HEK293 (cell line): ENCODE measurements around the gene BANF2.

Experiments used
- CTCF ChIA-PET: fragments of 350-600 bp; formaldehyde crosslinking; extraction: SDS; loops from one replicate; lab custom pipeline; 2021; ENCODE audit warnings: antibody characterized with exemption; lab: Yijun Ruan, JAX
- POLR2A ChIA-PET: fragments of 300-600 bp; formaldehyde crosslinking; extraction: SDS; loops from one replicate; lab custom pipeline; 2020; ENCODE audit warnings: antibody characterized with exemption, inconsistent platforms; lab: Yijun Ruan, JAX
- H3K27ac ChIP-seq: fragments of 200-500 bp; sonication (Bioruptor generic); 2 replicates; pipeline ENCODE4 v1.5.1; 2014; ENCODE audit warnings: low read depth, low read length, control low read depth, inconsistent platforms; ENCODE audit errors: extremely low read depth
- H3K36me3 ChIP-seq, 2 experiments: fragments of 200-500 bp in 1 of 2; sonication (Bioruptor generic) in 1 of 2; 1 replicate in 1 of 2; 2 replicates in 1 of 2; pipeline ENCODE4 v1.5.1; 2014 to 2017; ENCODE audit warnings: inconsistent platforms in 2 of 2, low read length in 2 of 2; ENCODE audit not compliant: control insufficient read depth in 2 of 2, insufficient read depth in 1 of 2
- H3K4me1 ChIP-seq: fragments of 200-500 bp; sonication (Bioruptor generic); 2 replicates; pipeline ENCODE4 v1.5.1; 2014; ENCODE audit warnings: mild to moderate bottlenecking, low read length, inconsistent platforms; ENCODE audit not compliant: control insufficient read depth, insufficient read depth
- H3K4me3 ChIP-seq: 2 replicates; pipeline ENCODE4 v1.5.1; 2011; ENCODE audit warnings: low read depth, mild to moderate bottlenecking, control low read depth, low read length, moderate library complexity
- H3K9me3 ChIP-seq: fragments of 200-500 bp; sonication (Bioruptor generic); 2 replicates; pipeline ENCODE4 v1.5.1; 2014; ENCODE audit warnings: low read depth, low read length, inconsistent platforms; ENCODE audit not compliant: control insufficient read depth, insufficient read depth
- AEBP2 ChIP-seq: fragments of 450-650 bp; formaldehyde crosslinking; IDR thresholded peaks from 2 replicates; pipeline ENCODE4 v1.5.1; 2016; ENCODE audit warnings: missing biosample characterization, missing genetic modification characterization, borderline replicate concordance
- GFI1B ChIP-seq: fragments of 450-650 bp; formaldehyde crosslinking; IDR thresholded peaks from 2 replicates; pipeline ENCODE4 v1.5.1; 2016; ENCODE audit warnings: missing biosample characterization, missing genetic modification characterization
- GLI4 ChIP-seq: fragments of 450-650 bp; formaldehyde crosslinking; IDR thresholded peaks from 2 replicates; pipeline ENCODE4 v1.5.1; 2016; ENCODE audit warnings: missing biosample characterization, missing genetic modification characterization
- KLF16 ChIP-seq: fragments of 450-650 bp; formaldehyde crosslinking; IDR thresholded peaks from 2 replicates; pipeline ENCODE4 v1.5.1; 2017; ENCODE audit warnings: missing biosample characterization, missing genetic modification characterization
- KLF9 ChIP-seq: fragments of 450-650 bp; formaldehyde crosslinking; IDR thresholded peaks from 2 replicates; pipeline ENCODE4 v1.5.1; 2016; ENCODE audit warnings: missing biosample characterization, missing genetic modification characterization, low read depth
- PRDM1 ChIP-seq: fragments of 450-650 bp; formaldehyde crosslinking; IDR thresholded peaks from 2 replicates; pipeline ENCODE4; 2016; ENCODE audit warnings: missing biosample characterization, missing genetic modification characterization
- PRDM10 ChIP-seq: fragments of 450-650 bp; formaldehyde crosslinking; IDR thresholded peaks from 2 replicates; pipeline ENCODE4 v1.5.1; 2016; ENCODE audit warnings: missing biosample characterization, missing genetic modification characterization
- TCF7L2 ChIP-seq: IDR thresholded peaks from 2 replicates; pipeline ENCODE4 v1.6.1; 2011; ENCODE audit warnings: low read depth, mild to moderate bottlenecking, inconsistent platforms, low read length, moderate library complexity, borderline replicate concordance
- YY2 ChIP-seq: fragments of 450-650 bp; formaldehyde crosslinking; IDR thresholded peaks from 2 replicates; pipeline ENCODE4 v1.5.1; 2016; ENCODE audit warnings: missing biosample characterization, missing genetic modification characterization
- ZBTB20 ChIP-seq: fragments of 450-650 bp; formaldehyde crosslinking; IDR thresholded peaks from 2 replicates; pipeline ENCODE4 v1.5.1; 2016; ENCODE audit warnings: missing biosample characterization, missing genetic modification characterization
- ZFHX2 ChIP-seq: fragments of 450-650 bp; formaldehyde crosslinking; conservative IDR thresholded peaks from 2 replicates; pipeline ENCODE4 v1.5.1; 2016; ENCODE audit warnings: missing biosample characterization, missing genetic modification characterization
- ZFP3 ChIP-seq: fragments of 450-650 bp; formaldehyde crosslinking; IDR thresholded peaks from 2 replicates; pipeline ENCODE4 v1.5.1; 2016; ENCODE audit warnings: low read depth, missing biosample characterization, missing genetic modification characterization
- ZFP37 ChIP-seq: fragments of 450-650 bp; formaldehyde crosslinking; IDR thresholded peaks from 2 replicates; pipeline ENCODE4 v1.5.1; 2016; ENCODE audit warnings: missing biosample characterization, missing genetic modification characterization
- ZNF155 ChIP-seq: fragments of 450-650 bp; formaldehyde crosslinking; IDR thresholded peaks from 2 replicates; pipeline ENCODE4 v1.5.1; 2016; ENCODE audit warnings: missing biosample characterization, missing genetic modification characterization
- ZNF169 ChIP-seq: fragments of 450-650 bp; formaldehyde crosslinking; IDR thresholded peaks from 2 replicates; pipeline ENCODE4 v1.5.1; 2016; ENCODE audit warnings: missing biosample characterization, missing genetic modification characterization
- ZNF341 ChIP-seq: fragments of 450-650 bp; formaldehyde crosslinking; IDR thresholded peaks from 2 replicates; pipeline ENCODE4; 2016; ENCODE audit warnings: low read depth, missing biosample characterization, missing genetic modification characterization
- ZNF366 ChIP-seq: fragments of 450-650 bp; formaldehyde crosslinking; conservative IDR thresholded peaks from 2 replicates; pipeline ENCODE4 v1.5.1; 2016; ENCODE audit warnings: missing biosample characterization, missing genetic modification characterization
- ZNF488 ChIP-seq: fragments of 450-650 bp; formaldehyde crosslinking; IDR thresholded peaks from 2 replicates; pipeline ENCODE4 v1.5.1; 2016; ENCODE audit warnings: missing biosample characterization, missing genetic modification characterization
- ZNF513 ChIP-seq: fragments of 450-650 bp; IDR thresholded peaks from 2 replicates; pipeline ENCODE4 v1.5.1; 2018; ENCODE audit warnings: missing biosample characterization, missing genetic modification characterization
- ZNF558 ChIP-seq: fragments of 450-650 bp; formaldehyde crosslinking; IDR thresholded peaks from 2 replicates; pipeline ENCODE4 v1.5.1; 2016; ENCODE audit warnings: missing biosample characterization, missing genetic modification characterization
- ZNF658 ChIP-seq: fragments of 450-650 bp; formaldehyde crosslinking; IDR thresholded peaks from 2 replicates; pipeline ENCODE4; 2016; ENCODE audit warnings: missing biosample characterization, missing genetic modification characterization
- ZNF76 ChIP-seq: fragments of 450-650 bp; formaldehyde crosslinking; IDR thresholded peaks from 2 replicates; pipeline ENCODE4; 2016; ENCODE audit warnings: low read depth, missing biosample characterization, missing genetic modification characterization, borderline replicate concordance

Gene BANF2

GRCh38 chr20:17735206-17735804, 35.5 kb downstream of the BANF2 start:
- Histone ChIP-seq H3K9me3 (no peaks in the 10 kb centered on the region), H3K4me3 (no peak overlapping the region), H3K4me1 (no peaks in the 10 kb centered on the region), H3K36me3 (no peaks in the 10 kb centered on the region), H3K27ac (no peak overlapping the region)
- CTCF ChIA-PET, result no interaction called here
- TF ChIP-seq KLF16 (no peak), KLF9 (tag by site-specific recombination) (no peak), ZNF558 (no peak)
- POLR2A ChIA-PET, result no interaction called here

GRCh38 chr20:17735959-17736621, 36.3 kb downstream of the BANF2 start:
- H3K27ac ChIP-seq, result no peak overlapping the region
- ChIA-PET CTCF (no interaction called here), POLR2A (no interaction called here)
- no peaks in the 10 kb centered on the region for H3K4me1 ChIP-seq
- no peak for TF ChIP-seq ZNF488 (tag by site-specific recombination)
- no peak overlapping the region for H3K4me3 ChIP-seq
- no peaks in the 10 kb centered on the region for H3K9me3 ChIP-seq
- H3K36me3 ChIP-seq, result no peaks in the 10 kb centered on the region

GRCh38 chr20:17738154-17738553, 38.4 kb downstream of the BANF2 start:
- TF ChIP-seq ZNF341 (tag by site-specific recombination) (no peak), ZNF658 (no peak), ZNF169 (tag by site-specific recombination) (no peak), ZNF155 (no peak), GFI1B (tag by site-specific recombination) (no peak), ZFP3 (tag by site-specific recombination) (no peak), ZNF366 (no peak), YY2 (tag by site-specific recombination) (no peak), PRDM10 (no peak)
- CTCF ChIA-PET, result no interaction called here
- POLR2A ChIA-PET, result no interaction called here
- no peaks in the 10 kb centered on the region for H3K9me3 ChIP-seq
- no peak overlapping the region for H3K27ac ChIP-seq
- H3K36me3 ChIP-seq, result no peaks in the 10 kb centered on the region
- H3K4me3 ChIP-seq, result no peak overlapping the region
- no peaks in the 10 kb centered on the region for H3K4me1 ChIP-seq

GRCh38 chr20:17741220-17741619, 41.5 kb downstream of the BANF2 start:
- no peak overlapping the region for H3K4me3 ChIP-seq
- no peak overlapping the region for H3K27ac ChIP-seq
- POLR2A ChIA-PET, result no interaction called here
- CTCF ChIA-PET, result interaction anchor here (1.1 kb wide), 1 partner anchor 47 kb away, joined by 3 read pairs; no protein-coding TSS in a partner anchor
- no peaks in the 10 kb centered on the region for H3K4me1 ChIP-seq
- H3K36me3 ChIP-seq, result no peaks in the 10 kb centered on the region
- no peaks in the 10 kb centered on the region for H3K9me3 ChIP-seq
- TF ChIP-seq PRDM1 (no peak), ZNF513 (tag by site-specific recombination) (no peak), ZNF76 (tag by site-specific recombination) (no peak), KLF16 (no peak), TCF7L2 (no peak), ZFP37 (tag by site-specific recombination) (no peak), AEBP2 (no peak), ZBTB20 (tag by site-specific recombination) (no peak), ZFHX2 (no peak), GLI4 (no peak)
